ENCODE results near the gene EPHB2.

DNA sequence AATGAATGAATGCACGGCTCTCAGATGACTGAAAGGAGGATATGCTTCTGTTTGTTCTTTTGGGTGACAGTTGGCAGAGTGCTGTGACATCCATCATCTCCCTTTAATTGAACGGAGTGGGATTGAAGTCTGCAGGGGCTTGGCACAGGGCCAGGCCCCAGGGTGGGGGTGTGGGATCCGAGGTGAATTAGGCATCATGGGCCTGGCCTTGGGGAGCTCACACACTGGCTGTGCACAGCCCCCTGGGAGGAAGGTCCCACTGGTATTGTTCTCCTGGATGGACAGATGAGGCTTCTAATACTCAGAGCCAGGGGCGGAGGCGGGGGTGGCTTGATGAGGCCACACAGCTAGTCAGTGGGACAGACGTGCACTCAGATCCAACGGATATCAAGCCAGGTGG lies 19.3 kb downstream of the EPHB2 start:
- TF ChIP-seq, protein P1, sequence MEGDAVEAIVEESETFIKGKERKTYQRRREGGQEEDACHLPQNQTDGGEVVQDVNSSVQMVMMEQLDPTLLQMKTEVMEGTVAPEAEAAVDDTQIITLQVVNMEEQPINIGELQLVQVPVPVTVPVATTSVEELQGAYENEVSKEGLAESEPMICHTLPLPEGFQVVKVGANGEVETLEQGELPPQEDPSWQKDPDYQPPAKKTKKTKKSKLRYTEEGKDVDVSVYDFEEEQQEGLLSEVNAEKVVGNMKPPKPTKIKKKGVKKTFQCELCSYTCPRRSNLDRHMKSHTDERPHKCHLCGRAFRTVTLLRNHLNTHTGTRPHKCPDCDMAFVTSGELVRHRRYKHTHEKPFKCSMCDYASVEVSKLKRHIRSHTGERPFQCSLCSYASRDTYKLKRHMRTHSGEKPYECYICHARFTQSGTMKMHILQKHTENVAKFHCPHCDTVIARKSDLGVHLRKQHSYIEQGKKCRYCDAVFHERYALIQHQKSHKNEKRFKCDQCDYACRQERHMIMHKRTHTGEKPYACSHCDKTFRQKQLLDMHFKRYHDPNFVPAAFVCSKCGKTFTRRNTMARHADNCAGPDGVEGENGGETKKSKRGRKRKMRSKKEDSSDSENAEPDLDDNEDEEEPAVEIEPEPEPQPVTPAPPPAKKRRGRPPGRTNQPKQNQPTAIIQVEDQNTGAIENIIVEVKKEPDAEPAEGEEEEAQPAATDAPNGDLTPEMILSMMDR (IDR thresholded peaks at IDR 0.05; ENCODE audit: low read depth, low read length), result no peak
- TF ChIP-seq, protein P2, sequence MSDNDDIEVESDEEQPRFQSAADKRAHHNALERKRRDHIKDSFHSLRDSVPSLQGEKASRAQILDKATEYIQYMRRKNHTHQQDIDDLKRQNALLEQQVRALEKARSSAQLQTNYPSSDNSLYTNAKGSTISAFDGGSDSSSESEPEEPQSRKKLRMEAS (IDR thresholded peaks at IDR 0.05; ENCODE audit: low read depth, low read length), result no peak
- TF ChIP-seq POLR2A (IDR thresholded peaks at IDR 0.05; ENCODE audit: extremely low read depth, insufficient read length), result no peak
